GM19395 (cell line): ENCODE data around the gene PLEKHA6.
"Not testable (repeated sequence)": the region's sequence is repeated elsewhere in the genome, so short reads cannot be mapped to it uniquely, and the experiment has no call there.

Experiments
- ATAC-seq: cut with Tn5 transposase; IDR thresholded peaks from one replicate; pipeline ENCODE4 v1.9.1; 2021; ENCODE audit warnings: mild to moderate bottlenecking, moderate library complexity; ENCODE audit not compliant: unreplicated experiment

The PLEKHA6 gene

GRCh38 chr1:204316164-204316563 is 43.6 kb downstream of the PLEKHA6 start:
- ATAC-seq: no peak

GRCh38 chr1:204314893-204315658 is 44.7 kb downstream of the PLEKHA6 start:
- ATAC-seq: no peak

- no peak for ATAC-seq
Observed at GRCh38 chr1:204314171-204314892, 45.4 kb downstream of the PLEKHA6 start.

DNA sequence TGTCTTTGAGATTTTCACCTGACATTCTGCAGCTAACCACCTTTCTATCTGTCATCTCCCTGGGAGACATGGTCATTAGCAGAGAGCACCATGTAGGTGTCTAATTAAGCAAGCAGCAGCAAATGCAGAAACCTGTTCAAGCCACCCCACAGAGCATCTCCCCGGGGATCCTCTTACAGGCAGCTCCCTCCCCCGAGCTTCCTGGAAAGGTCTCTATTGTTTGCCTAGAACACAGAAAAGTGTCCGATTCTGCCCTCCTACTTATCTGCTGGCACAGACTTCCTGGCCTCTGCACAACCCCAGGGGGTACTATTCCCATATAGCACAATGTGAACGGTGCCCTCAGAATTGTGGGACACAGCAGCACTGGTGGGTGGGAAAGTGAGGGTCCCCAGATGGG is 46.1 kb downstream of the PLEKHA6 start:
- no peak for ATAC-seq

DNA sequence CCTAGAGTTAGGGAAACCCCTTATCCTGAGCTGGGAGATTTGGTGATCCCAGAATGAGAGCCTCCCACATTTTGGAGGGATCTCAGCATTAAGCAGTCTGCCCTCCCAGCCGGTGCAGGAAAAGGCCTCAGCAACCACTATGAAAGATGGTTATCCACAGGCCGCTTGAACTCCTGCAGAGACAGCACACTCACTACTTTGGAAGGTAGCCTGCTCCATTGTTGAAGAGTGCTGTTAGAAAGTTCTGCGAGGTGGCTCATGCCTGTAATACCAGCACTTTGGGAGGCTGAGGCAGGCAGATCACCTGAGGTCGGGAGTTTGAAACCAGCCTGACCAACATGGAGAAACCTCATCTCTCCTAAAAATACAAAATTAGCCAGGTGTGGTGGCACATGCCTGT is 48.8 kb downstream of the PLEKHA6 start:
- not testable (repeated sequence) for ATAC-seq

GRCh38 chr1:204308023-204308628 is 51.6 kb downstream of the PLEKHA6 start:
- no peak for ATAC-seq

GRCh38 chr1:204307334-204307883 is 52.3 kb downstream of the PLEKHA6 start:
- no peak for ATAC-seq

- no peak for ATAC-seq
Observed at GRCh38 chr1:204306076-204306475, 53.7 kb downstream of the PLEKHA6 start.

DNA sequence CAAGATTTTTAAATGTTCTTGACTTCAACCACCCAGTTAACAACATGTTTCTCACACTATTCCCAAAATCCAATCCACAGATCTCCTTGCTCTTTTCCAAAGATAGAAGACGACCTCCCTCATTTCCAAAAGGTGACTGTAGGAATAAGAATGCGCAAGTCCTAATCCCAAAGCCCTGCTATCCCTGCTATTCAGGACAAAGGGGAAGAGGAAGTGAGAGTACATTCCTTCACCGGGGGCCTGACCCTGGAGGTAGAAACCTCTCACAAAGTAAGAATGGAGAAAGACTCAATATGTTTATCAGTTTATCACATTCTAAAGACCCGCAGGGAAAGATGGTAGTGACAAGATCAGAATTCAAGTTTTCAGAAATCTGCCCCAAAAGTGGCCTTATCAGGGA is 55.7 kb downstream of the PLEKHA6 start:
- no peak for ATAC-seq

DNA sequence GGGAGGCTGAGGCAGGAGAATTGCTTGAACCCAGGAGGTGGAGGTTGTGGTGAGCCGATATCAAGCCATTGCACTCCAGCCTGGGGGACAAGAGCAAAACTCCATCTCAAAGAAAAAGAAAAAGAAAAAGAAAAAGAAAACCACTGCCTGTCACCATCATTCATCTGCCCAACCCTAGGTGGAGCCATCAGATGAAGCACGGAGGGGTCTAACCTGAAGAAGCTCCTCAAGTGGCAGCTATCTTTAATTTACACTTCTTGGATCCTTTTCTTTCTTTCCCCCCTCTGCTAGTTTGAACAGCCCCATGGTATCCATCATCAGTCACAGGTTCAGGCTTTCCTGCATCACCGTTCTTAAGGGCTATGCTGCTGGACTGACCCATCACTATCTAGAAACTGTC is 57.0 kb downstream of the PLEKHA6 start:
- no peak for ATAC-seq

DNA sequence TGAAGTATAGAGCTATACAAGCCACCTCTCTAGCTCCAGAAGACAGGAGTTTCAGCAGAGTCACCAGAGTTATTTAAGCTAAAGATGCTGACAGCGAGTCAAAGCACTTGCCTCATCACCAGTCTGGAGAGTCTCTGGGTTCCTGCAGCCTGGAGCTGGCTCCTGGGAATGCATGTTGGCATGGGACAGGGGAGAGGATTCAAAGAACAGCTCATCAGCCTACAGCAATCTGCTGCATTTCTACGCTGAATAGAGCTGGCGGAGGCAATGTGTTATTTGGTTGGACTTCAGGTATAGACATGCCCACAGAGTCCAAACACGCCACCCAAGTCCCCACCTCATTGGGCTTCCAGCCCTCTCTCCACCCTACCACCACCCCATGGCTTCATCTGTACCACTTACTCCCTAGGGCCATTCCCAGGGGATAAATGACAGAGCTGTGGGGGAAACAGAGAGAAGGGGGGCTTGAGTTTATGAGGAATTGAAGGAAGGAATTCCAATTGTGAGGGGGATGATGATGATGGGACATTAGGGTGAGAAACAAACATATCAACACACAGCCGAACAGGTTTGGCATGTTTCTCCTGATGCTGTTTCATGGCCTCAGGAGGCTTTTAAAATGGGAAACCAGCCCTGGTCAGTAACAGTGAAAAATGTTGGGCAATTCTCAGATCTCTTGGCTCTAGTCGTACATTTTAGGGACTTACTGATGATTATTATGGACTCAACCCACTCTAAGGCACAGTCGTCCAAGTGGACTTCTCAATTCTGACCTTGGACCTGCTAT is 58.4 kb downstream of the PLEKHA6 start:
- no peak for ATAC-seq

- no peak for ATAC-seq
Observed at GRCh38 chr1:204299814-204300365, 59.8 kb downstream of the PLEKHA6 start.

GRCh38 chr1:204296431-204296988 is 63.2 kb downstream of the PLEKHA6 start:
- no peak for ATAC-seq

DNA sequence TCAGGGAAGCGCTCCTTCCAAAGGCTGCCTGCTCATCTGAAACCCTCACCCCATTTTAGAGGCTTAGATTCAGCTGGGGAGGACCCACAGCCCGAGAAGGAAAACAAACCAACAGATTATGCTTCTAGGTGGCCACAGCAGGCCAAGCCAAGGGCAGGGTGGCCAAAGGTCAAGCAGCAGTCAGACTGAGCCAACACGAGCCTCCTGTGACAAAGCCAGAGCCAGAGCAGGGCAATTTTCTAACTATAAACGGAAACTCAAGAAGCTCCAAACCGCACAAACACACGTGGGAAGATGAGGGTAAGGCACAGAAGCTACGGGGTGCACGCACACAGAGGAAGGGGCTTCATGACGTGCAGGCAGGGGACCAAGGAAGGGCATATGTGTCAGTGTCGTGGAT is 64.1 kb downstream of the PLEKHA6 start:
- no peak for ATAC-seq

- no peak for ATAC-seq
Observed at GRCh38 chr1:204294357-204294756, 65.4 kb downstream of the PLEKHA6 start.

- no peak for ATAC-seq
Observed at GRCh38 chr1:204293605-204294337, 66.0 kb downstream of the PLEKHA6 start.

GRCh38 chr1:204292740-204293139 is 67.0 kb downstream of the PLEKHA6 start:
- ATAC-seq: no peak

DNA sequence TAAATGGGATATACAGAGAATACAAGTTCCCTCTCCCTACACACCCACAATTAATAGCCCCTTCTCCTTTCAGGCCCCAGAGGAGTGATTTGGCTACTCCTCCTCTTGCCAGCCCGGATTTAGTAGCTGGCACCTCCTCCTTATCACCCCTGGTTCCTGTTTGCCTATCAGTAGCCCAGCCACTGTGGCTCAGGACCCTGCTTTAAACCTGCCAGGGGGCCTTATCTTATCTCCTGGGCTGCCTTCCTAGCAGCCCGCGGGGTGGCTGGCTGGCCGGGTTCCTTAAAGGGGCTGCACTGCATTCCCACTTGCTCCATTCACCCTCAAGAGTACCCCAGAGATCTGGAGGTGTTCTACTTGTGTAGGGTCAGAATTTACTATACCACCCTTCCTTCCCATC is 70.4 kb downstream of the PLEKHA6 start:
- ATAC-seq: no peak

DNA sequence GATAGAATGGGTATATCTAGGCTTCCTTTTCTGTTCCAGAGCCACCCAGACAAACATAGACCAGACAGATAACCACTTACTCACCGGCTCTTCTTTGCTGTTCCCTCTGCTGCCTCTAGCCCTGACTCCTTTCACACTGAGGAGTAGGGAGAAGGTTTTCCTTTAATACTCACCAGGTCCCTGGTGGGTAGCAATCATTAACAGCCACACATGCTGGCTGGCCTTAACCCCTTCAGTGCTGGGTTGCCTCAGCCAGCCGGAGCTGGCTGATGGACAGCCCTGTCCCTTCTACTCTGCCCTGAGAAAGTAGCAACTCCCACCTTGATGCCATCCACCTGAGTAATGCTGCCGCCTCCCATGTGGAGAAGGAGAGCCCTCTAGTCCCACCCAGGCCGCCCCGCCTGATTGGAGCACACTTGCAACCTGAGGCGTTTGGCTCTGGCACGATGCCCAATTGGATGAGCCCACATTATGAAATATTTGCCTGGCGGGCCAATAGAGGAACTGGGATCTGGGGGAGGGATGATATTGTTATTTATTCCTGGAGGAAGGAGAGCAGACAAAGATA is 71.6 kb downstream of the PLEKHA6 start:
- no peak for ATAC-seq
